ENCODE data around the gene TREH.

TREH gene

GRCh38 chr11:118644496-118644895, 35.0 kb downstream of the TREH start:
- no peak for DNase-seq

- no peak for DNase-seq
Observed at GRCh38 chr11:118643995-118644345, 35.5 kb downstream of the TREH start.

- DNase-seq, result no peak
Observed at GRCh38 chr11:118643142-118643994, 36.1 kb downstream of the TREH start.

GRCh38 chr11:118641397-118642019, 37.9 kb downstream of the TREH start:
- no peak for DNase-seq

- no peak for DNase-seq
Observed at GRCh38 chr11:118640332-118641154, 38.9 kb downstream of the TREH start.

GRCh38 chr11:118639899-118640298, 39.6 kb downstream of the TREH start:
- DNase-seq, result no peak

GRCh38 chr11:118638726-118639125, 40.7 kb downstream of the TREH start:
- DNase-seq, result no peak

GRCh38 chr11:118636569-118637290, 42.7 kb downstream of the TREH start:
- no peak for DNase-seq

GRCh38 chr11:118635642-118636041, 43.8 kb downstream of the TREH start:
- DNase-seq, result no peak

GRCh38 chr11:118635237-118635591, 44.2 kb downstream of the TREH start:
- no peak for DNase-seq

GRCh38 chr11:118634431-118635236, 44.8 kb downstream of the TREH start:
- DNase-seq, result no peak

GRCh38 chr11:118633979-118634378, 45.5 kb downstream of the TREH start:
- DNase-seq, result no peak

- no peak for DNase-seq
Observed at GRCh38 chr11:118633319-118633690, 46.1 kb downstream of the TREH start.

- DNase-seq, result no peak
Observed at GRCh38 chr11:118632577-118633318, 46.7 kb downstream of the TREH start.

GRCh38 chr11:118631142-118631909, 48.1 kb downstream of the TREH start:
- DNase-seq, result no peak

- DNase-seq, result no peak
Observed at GRCh38 chr11:118629761-118630661, 49.4 kb downstream of the TREH start.

- no peak for DNase-seq
Observed at GRCh38 chr11:118628861-118629549, 50.4 kb downstream of the TREH start.

- no peak for DNase-seq
Observed at GRCh38 chr11:118628432-118628831, 51.0 kb downstream of the TREH start.

GRCh38 chr11:118628031-118628430, 51.4 kb downstream of the TREH start:
- DNase-seq, result no peak
